ENCODE data around the gene GPT2. TPM values are rescaled to one million over a fixed set of nuclear protein-coding genes. Genes with fewer than 3 reads are reported as not detected.

The GPT2 gene
- total RNA-seq, 4 donors from 2014 or later = 13.5 to 112 (median 55.7) TPM

DNA sequence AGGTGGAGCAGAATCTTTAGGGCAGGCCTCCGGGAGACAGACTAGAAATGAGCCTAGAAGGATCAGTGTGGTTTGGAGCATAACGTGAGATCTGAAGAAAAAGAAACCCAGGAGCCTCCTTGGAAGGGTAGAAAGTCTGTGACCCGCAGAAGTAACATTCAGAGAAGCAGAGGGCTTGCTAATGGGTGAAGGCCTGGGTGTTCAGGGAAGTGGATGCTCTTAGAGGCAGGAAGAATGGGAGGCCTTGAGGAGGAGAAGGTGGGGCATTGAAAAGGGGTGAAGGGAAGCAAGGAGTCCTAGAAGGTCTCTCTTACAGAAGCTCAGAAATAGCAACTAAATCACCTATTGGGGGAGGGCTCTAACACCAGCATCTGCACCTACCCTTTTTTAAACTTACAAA lies 20.3 kb downstream of the GPT2 start:
- TF ChIP-seq, protein P1, sequence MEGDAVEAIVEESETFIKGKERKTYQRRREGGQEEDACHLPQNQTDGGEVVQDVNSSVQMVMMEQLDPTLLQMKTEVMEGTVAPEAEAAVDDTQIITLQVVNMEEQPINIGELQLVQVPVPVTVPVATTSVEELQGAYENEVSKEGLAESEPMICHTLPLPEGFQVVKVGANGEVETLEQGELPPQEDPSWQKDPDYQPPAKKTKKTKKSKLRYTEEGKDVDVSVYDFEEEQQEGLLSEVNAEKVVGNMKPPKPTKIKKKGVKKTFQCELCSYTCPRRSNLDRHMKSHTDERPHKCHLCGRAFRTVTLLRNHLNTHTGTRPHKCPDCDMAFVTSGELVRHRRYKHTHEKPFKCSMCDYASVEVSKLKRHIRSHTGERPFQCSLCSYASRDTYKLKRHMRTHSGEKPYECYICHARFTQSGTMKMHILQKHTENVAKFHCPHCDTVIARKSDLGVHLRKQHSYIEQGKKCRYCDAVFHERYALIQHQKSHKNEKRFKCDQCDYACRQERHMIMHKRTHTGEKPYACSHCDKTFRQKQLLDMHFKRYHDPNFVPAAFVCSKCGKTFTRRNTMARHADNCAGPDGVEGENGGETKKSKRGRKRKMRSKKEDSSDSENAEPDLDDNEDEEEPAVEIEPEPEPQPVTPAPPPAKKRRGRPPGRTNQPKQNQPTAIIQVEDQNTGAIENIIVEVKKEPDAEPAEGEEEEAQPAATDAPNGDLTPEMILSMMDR (IDR thresholded peaks at IDR 0.05 in 4 of 5, conservative IDR thresholded peaks at IDR 0.05 in 1 of 5) = no peak
- no peak for TF ChIP-seq POLR2A (IDR thresholded peaks at IDR 0.05)
- Histone ChIP-seq H3K4me1 (peaks cover 15 to 17% of the 10 kb centered on the region in 2 donors), H3K36me3 (no peaks in the 10 kb centered on the region), H3K4me3 (no peak overlapping the region), H3K27me3 (no peaks in the 10 kb centered on the region), H3K9me3 (no peaks in the 10 kb centered on the region), H3K27ac (no peak overlapping the region)
- no peak for ATAC-seq
- DNase-seq = no peak
- in situ Hi-C loops (cut with MboI; ENCODE audit: low sequenced_read_pairs in 4 of 4) = loop anchor here in 3 of 4 donors (5.0 to 25.0 kb wide), 4 partner anchors 47 to 242 kb away; no protein-coding TSS in a partner anchor
- intact Hi-C loops (cut with DNase I; ENCODE audit: low total_unique reads) = loop anchor here (10.0 kb wide), 1 partner anchor 230 kb away; no protein-coding TSS in a partner anchor

DNA sequence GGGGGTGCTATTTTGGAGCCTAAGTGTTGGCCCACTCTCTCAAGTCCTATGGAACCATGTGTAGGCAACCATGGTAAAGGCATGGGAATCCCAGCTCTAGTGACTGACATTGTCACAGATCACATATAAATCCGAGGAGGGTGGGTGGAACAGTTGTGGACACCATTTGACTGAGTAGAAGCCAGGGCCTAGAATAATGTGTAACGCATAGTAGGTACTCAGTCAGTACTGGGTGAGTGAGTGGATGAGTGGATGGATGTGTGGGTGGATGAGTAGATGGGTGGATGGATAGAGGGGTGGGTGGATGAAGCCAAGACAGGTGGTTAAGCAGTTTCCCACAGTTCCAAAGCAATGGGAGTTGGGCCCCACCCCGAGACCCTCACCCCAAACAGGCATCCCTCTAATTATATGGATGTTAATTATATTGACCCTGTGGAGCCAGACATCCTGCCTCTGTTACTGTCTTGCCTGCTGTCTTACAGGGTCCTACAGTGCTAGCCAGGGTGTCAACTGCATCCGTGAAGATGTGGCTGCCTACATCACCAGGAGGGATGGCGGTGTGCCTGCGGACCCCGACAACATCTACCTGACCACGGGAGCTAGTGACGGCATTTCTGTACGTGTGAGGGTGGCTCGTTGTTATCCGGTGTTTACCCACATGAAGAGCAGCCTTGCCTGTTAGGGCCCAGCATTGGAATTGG lies 22.3 kb downstream of the GPT2 start:
- in situ Hi-C loops (cut with MboI; ENCODE audit: low sequenced_read_pairs in 4 of 4) = loop anchor here in 2 of 4 donors (10.0 to 25.0 kb wide), 2 partner anchors 232 to 244 kb away; no protein-coding TSS in a partner anchor

DNA sequence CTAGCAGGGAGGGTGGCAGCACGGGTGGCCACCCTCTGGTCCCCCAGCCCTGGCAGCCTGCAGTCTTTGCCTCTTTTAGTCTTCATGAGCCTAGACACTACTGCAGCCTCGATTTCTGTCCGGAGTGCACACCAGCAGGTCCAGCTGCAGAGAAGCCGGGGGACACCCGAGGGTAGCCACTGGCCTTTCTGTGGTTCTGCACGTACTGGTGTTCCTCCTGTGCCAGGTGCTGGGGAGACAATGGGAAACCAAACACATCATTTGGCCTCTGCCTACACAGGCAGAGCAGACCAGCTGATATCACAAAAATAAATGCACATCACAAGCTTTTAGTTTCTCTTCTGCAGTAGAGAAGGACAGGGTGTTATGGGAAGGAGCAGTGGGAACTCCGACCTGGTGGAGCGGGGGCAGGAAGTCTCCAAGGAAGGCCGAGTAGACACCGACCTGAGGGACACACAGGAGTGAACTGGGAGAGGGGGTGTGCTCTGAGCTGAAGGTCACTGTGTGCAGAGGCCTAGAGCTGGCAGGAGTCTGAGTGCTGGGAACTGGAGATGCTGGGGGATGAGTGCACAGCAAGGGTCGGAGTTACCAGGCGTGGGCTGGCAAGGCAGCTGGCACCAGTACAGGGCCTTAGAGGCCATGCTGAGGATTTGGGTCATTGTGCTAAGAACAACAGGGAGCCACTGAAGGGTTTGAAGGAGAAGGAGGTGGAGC lies 23.1 kb downstream of the GPT2 start:
- Histone ChIP-seq H3K36me3 (peaks cover 0 to 11% of the 10 kb centered on the region in 2 donors), H3K4me1 (peaks cover 15 to 17% of the 10 kb centered on the region in 2 donors), H3K27me3 (no peaks in the 10 kb centered on the region), H3K9me3 (no peaks in the 10 kb centered on the region), H3K4me3 (no peak overlapping the region), H3K27ac (peak overlapping the region; percentile 40 to 59 (median 51))
- ATAC-seq (peak; percentile 35 to 43), DNase-seq (no peak)
- intact Hi-C loops (cut with DNase I; ENCODE audit: low total_unique reads) (loop anchor here (10.0 kb wide), 1 partner anchor 232 kb away; no protein-coding TSS in a partner anchor), in situ Hi-C loops (cut with MboI; ENCODE audit: low sequenced_read_pairs in 4 of 4) (loop anchor here in 2 of 4 donors (10.0 to 25.0 kb wide), 2 partner anchors 232 to 245 kb away; no protein-coding TSS in a partner anchor)
- TF ChIP-seq, protein P1 (IDR thresholded peaks at IDR 0.05 in 4 of 5, conservative IDR thresholded peaks at IDR 0.05 in 1 of 5) = no peak
- no peak for TF ChIP-seq POLR2A (IDR thresholded peaks at IDR 0.05)

More for the DNA sequence above, 22.3 kb downstream of the GPT2 start:
- no peak for ATAC-seq
- H3K27me3 ChIP-seq = no peaks in the 10 kb centered on the region
- intact Hi-C loops (cut with DNase I; ENCODE audit: low total_unique reads) = loop anchor here (10.0 kb wide), 1 partner anchor 232 kb away; no protein-coding TSS in a partner anchor
- TF ChIP-seq, protein P1 (IDR thresholded peaks at IDR 0.05 in 4 of 5, conservative IDR thresholded peaks at IDR 0.05 in 1 of 5) = no peak
- peaks cover 0 to 7% of the 10 kb centered on the region in 2 donors for H3K36me3 ChIP-seq
- no peak overlapping the region for H3K4me3 ChIP-seq
- no peak for DNase-seq
- peak overlapping the region; percentile 40 to 59 (median 51) for H3K27ac ChIP-seq
- no peaks in the 10 kb centered on the region for H3K9me3 ChIP-seq
- H3K4me1 ChIP-seq = peaks cover 15 to 17% of the 10 kb centered on the region in 2 donors

DNA sequence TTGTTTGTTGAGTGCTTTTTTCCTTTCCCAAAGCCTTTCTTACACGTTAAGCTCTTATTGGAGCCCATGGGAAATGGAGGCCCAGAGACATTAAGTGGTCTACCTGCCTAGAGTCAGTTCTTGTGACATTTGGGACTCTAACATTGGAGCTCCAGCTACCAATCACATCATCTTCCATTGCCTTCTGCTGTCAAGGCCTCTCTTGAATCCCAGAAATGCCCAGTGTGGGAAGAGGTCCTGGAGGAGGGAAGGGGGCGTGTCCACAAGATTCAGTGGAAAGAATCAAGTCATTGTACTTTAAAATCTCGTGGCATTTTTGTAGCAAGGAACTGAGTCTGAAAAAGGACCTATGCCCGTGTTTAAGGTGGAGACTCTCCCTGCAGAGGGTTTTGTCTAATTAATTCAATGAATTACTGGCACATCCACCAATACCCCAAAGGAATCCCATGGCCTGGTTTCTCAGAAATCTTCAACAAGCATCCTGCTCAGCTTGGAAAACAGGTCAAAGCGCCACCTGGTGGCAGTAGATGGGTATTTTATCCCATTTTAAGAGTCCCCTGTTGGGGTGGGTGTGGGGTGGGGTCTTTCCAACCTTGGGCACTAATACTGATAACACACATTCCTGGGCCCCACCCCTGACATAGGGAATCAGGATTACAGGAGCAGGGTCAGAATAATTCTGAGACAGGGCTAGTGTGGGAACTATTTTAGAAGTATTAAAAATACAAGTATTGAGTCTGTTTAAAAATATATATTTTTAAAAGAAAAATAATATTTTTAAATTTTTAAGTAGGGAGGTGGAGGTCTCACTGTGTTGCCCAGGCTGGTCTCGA lies 24.6 kb downstream of the GPT2 start:
- Histone ChIP-seq H3K9me3 (no peaks in the 10 kb centered on the region), H3K4me1 (peaks cover 15 to 17% of the 10 kb centered on the region in 2 donors), H3K36me3 (peaks cover 0 to 21% of the 10 kb centered on the region in 2 donors), H3K27ac (peak overlapping the region in 2 of 4 donors; percentile 12 to 32), H3K4me3 (no peak overlapping the region), H3K27me3 (no peaks in the 10 kb centered on the region)
- intact Hi-C loops (cut with DNase I; ENCODE audit: low total_unique reads) = loop anchor here (1.0 to 10.0 kb wide), 2 partner anchors 55 to 234 kb away; no protein-coding TSS in a partner anchor
- in situ Hi-C loops (cut with MboI; ENCODE audit: low sequenced_read_pairs in 4 of 4) = loop anchor here in 2 of 4 donors (10.0 to 25.0 kb wide), 2 partner anchors 234 to 246 kb away; no protein-coding TSS in a partner anchor
- no peak for TF ChIP-seq POLR2A (IDR thresholded peaks at IDR 0.05)
- TF ChIP-seq, protein P1 (IDR thresholded peaks at IDR 0.05 in 4 of 5, conservative IDR thresholded peaks at IDR 0.05 in 1 of 5) = peak; percentile 54 to 90 (median 83)
- peak; percentile 53 to 72 for ATAC-seq
- no peak for DNase-seq
